CD4-positive, alpha-beta T cell treated with Interleukin-2 at 100 ng/mL for 4 hours (primary cell): ENCODE measurements around the gene CNPY1.

Experiments
- DNase-seq: peaks from one replicate; pipeline ENCODE4 v3.0.0-alpha.2; 2020; ENCODE audit warnings: low spot score

CNPY1 gene

DNA sequence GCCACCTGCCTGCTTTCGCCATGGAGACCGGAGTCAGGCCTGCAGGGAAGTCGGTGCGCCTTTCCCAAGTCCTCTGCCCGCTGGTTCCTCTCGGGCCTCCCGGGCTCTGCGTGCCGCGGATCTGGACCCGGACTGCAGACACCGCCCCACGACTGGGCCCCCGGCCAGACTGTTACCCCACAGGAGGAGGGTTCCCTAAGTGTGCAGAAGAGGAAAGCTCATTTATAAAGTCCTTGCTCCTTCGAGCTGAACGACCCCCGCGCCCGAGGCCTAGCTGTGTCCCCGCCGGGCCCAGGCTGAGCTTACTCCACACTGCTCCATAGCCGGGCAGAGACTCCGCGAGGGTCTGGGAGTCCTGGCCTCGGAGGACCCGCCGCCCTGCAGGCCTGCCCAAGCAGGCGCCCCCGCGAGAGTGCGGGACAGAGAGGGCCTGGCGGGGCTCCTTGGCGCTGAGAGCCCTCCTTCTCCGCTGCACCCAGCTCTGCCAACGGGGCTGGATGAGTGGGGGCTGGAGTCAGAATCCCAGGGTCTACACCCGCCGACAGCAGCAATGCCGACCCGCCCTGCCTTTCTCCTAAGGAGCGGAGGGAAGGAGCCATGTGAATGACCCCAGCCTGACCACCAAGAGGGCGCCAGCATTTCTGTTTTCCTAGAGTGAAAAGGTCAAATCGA lies 80.1 kb downstream of the CNPY1 start:
- DNase-seq, result no peak

DNA sequence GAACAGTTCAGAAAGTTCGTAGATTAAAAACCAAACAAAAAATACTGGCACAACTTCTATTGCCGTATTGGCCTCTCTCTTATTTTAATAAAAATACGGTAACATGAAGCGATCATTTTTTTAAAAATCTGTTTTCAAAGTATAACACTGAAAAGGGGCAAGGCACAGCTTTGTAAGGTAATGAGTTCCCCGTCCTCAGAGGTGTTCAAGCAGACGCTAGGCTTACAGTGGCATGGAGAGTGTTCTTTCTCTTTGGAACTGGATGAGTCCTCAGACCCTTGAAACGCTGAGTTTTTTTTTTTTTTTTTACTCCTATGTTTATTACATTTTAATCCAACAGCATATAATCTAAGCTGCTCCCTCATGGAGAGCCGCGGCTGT lies 80.6 kb downstream of the CNPY1 start:
- no peak for DNase-seq

DNA sequence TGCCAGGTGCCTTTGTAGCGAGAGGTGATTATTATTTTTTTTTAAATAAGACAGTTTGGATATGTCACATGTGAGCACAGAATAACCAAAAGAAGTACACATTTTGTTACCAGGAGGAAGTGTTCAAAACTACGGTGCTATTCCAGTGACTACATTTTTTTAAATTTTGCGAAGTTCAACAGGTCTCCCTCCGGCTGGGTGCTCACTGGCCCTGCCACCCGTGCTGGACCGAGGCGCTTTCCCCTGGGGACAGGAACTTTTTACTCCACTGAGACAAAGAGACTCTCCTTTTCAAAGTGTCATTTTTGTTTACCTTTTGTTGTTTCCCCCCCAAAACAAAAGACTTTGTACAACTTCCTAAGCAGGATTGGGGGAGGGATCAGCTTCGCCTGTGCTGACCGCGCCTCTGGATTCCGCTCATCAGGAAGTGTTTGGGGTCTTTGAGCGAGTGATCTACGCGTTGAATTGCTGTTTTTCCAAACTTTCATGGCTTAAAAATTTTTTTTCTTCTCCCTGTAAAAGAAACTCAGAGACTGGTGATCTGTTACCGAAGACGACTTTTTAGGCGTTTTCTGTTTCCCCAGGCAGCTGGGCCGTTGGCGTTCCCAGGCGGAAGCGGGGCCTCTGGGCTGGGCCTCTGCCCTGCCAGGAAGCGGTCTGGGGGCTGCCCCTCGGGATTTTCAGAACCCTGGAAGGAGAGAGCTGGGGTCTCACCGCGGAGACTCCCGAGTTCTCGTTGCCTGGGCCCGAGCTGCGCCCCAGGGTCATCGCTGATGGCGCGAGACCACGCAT lies 81.2 kb downstream of the CNPY1 start:
- no peak for DNase-seq

DNA sequence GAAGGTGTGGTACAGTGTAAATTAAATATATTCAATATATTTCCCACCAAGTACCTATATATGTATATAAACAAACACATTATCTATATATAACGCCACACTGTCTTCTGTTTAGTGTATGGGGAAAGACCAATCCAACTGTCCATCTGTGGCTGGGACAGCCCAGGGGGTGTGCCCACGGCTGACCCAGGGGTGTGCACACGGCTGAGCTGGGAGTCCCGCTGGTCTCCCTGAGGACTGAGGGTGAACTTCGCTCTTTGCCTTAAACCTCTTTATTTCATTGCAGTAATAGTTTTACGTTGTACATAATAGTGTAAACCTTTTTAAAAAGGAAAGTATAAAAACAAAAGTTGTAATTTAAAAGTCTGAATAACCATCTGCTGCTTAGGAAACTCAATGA lies 82.2 kb downstream of the CNPY1 start:
- DNase-seq, result no peak

DNA sequence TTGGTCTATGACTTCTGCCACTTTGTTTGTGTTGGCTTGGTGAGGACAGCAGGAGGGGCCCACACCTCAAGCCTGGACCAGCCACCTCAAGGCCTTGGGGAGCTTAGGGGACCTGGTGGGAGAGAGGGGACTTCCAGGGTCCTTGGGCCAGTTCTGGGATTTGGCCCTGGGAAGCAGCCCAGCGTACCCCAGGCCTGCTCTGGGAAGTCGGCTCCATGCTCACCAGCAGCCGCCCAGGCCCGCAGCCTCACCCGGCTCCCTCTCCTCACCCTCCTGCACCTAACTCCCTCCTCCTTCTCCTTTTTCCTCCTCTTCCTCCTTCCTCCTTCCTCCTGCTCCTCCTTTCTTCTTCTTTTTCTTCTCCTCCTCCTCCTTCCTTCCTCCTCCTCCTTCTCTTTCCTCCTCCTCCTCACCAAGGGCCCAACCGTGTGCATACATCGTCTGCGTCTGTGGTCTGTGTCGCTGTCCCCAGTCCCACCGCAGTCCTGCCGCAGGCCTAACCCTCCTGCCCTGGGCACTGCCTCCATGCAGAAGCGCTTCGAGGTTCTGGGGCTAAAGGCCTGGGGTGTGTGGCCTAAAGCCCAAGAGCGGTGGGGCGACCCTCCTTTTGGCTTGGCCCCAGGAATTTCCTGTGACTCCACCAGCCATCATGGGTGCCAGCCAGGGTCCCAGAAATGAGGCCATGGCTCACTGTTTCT lies 83.1 kb downstream of the CNPY1 start:
- no peak for DNase-seq

DNA sequence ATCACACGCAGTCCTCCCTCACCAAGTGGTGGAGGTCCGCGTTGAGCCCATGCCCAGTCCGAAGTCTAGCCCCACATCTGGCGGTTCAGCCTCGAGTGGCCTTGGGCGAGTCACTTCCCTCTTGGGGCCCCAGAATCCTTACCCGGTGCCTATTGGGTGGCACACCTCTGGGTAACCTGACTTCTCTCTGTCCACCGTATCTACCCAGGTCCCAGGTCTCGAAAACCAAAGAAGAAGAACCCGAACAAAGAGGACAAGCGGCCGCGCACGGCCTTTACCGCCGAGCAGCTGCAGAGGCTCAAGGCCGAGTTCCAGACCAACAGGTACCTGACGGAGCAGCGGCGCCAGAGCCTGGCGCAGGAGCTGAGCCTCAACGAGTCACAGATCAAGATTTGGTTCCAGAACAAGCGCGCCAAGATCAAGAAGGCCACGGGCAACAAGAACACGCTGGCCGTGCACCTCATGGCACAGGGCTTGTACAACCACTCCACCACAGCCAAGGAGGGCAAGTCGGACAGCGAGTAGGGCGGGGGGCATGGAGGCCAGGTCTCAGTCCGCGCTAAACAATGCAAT lies 84.1 kb downstream of the CNPY1 start:
- no peak for DNase-seq

DNA sequence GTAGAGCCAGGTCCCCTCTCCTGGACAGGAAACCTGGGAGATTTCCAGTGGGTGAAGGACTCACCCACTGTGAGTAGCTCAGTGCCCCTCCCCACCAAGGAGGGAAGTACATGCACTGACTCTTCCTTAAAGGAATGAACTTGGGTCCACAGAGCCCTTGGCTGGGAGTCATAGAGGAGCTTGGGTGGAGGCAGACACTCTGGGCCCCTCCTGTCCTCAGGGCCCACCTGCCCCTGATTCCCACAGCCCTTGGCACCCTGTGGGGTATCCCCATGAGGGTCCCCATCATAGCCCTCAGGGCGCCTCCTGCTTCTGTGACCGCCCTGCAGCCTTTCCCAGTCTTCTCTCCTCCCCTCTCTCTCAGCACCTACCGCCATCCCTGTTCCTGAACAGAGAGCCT lies 84.7 kb downstream of the CNPY1 start:
- no peak for DNase-seq

DNA sequence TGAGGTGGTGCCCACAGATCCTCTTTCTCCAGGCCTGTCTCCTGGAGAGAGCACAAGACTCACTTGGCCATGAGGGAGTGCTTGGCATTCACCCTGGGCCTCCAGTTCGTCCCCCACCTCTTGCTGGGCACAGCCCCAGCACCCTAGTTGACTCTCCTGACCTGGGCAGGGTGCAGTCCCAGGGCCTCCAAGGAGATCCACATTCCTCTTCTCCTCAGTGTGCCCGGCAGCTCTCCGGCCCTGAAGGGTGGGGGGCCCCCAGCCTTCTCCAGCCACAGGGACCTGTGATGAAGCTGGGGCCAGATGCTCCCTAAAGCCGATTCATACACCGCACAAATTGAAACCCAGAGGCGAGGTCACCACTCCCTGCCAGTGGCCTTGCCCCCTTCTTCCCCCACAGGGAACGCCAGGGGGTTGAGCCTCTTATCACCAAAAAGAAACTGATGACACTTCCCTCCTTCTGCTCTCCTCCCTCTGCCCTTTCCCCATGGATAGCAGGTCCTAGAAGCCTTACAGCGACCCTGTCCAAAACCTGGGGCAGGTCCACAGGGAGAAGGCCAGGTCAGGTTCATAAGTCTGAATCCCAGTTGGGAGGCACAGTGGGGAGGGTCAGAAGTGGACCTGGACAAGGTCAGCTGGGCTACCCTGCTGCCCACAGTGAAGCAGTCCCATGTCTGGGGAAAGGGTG lies 85.3 kb downstream of the CNPY1 start:
- no peak for DNase-seq

DNA sequence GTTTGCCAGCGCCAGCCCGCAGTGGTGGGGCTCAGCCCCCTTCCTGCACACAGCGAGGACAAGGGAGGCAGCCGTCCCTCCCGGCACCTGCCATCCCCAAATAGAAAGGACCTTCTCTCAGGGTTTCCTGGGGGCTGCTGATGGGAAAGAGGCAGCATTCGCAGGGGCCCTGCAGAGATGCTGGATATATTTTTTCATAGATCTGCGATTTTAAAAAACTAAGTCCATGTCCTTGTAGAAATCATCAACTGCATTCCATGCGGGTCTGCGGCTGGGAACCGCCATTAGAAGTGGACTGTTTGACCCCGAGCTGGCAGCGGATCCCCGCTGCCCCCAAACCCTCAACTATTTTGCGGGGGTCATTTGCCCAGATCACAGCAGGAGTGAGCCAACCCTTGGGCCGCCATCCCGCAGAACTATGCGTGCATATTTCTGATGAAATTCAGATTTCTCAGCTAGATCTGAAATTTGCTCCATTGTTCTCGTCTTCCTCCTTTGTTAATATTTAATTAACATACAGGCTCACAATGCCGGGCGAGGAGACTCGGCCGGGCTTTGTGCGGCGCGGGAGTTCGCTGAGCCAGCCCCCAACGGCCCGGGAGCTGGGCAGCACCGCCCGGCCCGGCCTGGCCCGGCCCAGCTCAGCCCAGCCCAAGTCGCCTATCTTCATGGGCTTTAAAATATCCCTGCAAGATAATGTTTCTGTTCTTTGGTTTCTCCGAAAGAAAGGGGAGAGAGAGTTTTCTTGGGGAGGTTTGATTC lies 86.5 kb downstream of the CNPY1 start:
- DNase-seq, result no peak

DNA sequence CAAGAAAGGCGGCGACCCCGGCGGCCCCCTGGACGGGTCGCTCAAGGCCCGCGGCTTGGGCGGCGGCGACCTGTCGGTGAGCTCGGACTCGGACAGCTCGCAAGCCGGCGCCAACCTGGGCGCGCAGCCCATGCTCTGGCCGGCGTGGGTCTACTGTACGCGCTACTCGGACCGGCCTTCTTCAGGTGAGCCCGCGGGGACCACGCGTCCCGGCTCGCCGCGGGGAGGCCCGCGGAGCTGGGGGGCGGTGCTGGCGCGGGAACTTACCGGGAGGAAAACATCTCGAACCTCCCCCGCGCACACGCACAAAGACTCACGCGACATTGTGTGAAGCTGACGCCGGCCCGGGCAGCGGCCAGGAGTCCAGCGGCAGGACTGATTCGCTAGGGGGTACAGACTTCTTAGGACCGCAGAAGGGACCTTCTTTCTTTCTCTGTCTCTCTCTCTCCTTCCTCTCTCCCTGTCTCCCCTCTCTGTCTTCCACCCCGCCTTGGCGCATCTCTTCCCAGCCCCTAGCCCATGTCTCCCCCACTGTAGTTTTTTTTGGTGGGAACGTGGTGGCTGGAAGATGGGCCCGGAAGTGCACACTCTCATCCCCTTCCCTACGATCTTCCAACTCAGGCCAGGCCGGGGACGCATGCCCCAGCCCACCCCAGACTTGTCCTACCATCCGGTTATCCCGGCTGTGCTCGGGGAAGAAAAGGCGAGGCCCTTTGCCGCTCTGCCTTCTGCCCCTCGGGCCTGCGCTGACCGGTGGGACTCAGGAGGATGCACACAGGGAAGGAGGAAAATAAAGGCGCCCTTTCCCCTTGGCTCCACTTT lies 87.3 kb downstream of the CNPY1 start:
- no peak for DNase-seq

DNA sequence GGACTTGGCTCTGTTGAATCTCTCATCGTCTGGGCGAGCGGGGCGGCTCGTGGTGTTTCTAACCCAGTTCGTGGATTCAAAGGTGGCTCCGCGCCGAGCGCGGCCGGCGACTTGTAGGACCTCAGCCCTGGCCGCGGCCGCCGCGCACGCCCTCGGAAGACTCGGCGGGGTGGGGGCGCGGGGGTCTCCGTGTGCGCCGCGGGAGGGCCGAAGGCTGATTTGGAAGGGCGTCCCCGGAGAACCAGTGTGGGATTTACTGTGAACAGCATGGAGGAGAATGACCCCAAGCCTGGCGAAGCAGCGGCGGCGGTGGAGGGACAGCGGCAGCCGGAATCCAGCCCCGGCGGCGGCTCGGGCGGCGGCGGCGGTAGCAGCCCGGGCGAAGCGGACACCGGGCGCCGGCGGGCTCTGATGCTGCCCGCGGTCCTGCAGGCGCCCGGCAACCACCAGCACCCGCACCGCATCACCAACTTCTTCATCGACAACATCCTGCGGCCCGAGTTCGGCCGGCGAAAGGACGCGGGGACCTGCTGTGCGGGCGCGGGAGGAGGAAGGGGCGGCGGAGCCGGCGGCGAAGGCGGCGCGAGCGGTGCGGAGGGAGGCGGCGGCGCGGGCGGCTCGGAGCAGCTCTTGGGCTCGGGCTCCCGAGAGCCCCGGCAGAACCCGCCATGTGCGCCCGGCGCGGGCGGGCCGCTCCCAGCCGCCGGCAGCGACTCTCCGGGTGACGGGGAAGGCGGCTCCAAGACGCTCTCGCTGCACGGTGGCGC lies 88.1 kb downstream of the CNPY1 start, which contains the start of gene EN2:
Gene EN2 (plus strand): TSS at position 19 of the 767 bp plus-strand sequence. CDS start 249 bp downstream, at position 268.
- no peak for DNase-seq

DNA sequence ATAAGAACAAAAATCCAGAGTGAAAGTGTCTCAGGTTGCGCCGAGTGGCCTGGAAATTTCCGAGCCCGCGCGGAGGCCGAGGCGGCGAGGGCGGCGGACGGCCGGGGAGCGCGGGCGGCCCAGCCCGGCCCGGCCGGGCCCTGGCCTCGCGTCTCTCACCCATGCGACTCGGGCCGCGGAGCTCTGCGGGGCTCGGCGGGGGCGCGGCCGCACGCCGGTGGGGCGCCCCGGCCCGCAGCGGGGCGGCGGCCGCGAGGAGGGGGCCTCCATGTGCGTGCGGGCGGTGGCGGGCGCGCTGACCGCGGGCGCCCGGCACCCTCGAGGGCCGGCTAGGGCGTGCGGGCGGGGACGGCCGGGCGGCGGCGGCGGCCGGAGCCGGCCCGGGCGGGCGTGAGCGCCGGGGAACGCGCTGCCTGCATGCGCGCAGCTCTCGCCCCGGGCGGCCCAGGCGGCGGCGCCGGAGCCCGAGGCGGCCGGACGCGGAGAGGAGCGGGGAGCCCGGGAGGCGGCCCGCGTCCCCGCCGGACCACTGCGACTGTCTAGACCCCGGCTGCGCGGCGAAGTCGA lies 88.7 kb downstream of the CNPY1 start:
- DNase-seq, result no peak

DNA sequence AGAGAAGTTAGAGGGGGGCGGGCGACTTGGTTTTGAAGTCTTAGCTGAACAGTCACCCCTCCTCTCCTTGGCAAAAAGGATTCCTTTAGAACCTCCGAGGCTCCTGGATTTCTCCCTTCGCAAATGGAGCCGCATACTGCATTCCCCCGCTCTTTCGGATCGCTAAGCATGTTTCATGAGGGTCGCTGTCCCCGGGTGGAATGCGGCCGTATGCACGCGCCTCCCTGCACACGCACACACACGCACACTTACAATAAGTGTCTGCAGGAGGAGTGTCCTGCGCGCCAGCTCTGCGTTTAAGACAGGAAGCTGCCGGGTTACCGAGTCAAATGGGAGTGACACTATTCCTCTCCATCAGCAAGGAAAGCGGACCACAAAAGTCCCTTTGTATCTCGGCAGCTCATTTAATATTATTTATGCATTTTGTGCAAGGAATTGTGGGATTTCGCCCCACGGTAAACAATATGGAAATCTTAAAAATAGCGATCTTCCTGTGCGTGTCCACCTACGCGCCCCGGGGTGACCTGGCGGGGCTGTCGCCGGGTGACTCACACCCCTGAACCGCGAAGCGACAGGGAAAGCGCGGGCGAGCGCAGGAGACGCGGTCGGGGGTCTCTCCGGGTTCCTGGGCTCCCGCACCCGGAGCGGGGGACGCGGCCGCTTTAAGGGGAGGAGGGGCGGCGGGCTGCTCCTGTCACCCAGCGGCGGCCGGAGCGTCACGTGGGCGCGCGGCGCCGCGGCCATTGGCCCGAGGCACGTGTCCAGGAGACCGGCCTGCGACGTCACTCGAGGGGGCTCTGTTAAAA lies 89.4 kb downstream of the CNPY1 start:
- DNase-seq, result no peak

DNA sequence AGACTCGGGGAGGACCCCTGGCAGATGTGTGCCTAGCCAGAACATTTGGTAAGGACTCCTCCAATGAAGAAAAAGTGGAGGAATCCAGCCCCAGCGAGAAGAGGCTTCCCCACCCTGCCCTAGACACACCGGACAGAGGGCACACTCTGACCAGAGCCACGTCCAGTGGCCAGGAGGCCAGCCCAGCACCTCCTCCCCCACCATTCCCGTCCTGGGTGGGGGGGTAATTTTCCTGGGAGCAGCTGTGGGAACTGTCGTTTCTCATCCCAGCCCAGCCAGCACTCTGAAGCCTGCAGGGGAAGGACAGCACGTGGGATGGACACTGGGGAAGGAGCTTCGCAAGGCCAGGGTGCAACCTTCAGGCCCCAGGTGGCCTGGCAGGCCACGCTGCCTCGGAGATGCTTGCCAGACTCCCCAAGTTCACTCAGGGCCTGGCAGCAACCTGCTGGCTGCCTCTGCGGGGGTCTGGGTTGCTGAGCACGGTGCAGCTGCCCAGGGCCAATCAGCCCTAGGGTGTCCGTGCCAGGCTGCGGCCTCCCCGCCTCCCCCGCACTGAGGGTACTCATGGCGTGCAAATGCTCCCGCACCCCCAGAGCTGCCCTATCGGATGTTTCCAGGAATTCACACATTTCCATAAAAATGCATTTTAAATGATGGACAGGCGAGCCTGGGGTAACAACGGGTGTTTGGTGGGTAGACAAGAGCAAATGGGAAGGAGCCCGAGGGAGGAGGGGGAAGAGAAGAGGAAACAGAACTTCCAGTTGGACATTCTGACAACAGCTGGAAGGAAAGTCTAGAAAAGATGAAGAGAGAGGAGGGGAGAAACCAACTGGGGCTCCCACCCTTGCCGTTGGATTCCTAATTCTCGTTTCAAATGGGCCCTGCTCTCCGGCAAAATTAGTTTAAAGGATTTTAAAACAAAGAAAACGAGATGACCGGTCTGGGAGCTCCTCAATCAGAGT lies 90.3 kb downstream of the CNPY1 start:
- DNase-seq, result no peak

DNA sequence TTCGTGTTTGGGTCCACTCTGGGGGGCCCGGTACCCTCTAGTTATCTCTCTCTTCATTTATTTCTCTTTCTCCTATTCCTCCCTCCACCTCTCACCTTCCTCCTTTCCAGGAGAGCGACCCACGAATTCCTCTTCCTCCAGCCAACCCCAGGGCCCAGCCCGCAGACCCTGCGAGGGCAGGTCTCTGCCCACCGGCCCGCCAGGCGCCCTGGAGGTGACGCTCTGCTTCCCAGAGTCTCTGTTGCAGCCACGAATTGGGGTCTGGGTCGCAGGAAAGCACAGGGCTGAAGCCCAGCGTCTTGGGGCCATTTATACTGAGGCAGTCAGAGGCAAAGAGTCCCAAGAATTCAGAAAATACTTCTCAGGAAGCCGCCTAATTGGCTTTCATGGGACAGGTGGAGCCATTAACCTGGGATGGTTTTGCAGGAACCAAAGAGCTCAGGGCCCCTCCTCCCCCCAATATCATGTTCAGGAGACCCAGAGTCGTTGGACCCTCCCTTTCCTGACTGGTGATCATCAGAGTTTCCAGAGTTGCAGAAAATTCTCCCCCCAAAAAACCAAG lies 91.1 kb downstream of the CNPY1 start:
- no peak for DNase-seq

DNA sequence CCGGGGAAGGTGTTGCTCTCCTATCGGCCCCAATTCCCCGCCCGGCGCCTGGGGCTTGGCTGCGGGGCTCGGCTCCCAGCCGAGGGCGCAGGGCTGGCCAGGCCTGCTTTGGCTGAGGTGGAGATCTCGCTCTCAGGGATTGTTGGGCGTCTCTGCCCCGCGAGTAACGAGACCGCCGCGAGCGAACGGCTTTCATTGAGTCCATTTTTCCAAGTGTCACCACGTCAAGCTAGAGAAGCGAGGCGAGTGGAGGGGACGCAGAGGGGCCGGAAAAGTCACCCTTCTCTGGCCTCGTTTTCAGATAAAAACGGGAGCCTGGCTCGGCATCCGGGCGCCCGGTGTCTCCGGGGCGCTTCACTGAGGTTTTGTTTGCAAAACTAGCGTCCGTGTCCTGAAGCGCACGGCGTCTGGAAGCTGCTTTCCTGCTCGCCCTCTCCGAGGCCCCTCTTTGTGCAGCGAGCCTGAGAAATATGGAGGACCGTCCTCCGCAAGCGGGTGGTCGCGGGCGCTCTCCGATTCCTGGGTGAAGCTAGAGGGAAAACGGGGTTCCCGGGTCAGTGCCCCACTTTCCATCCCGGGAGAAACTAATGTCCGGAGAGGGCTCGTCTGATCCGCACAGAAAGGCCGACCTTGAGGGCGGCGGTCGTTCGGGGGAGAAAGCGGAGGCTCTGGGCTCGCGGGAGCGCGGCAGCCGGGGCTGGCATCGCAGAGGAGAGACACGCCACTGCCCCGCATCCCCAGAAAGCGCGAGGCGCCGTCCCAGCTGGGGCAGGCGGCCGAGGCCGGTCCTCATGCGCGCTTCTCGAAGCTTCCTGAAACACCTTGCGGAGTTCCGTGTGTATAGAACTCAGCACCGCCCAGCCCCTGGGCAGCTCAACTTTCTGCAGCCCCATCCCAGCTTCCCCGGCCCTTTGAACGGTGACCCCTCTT lies 91.9 kb downstream of the CNPY1 start:
- DNase-seq, result no peak
